Breast epithelium (tissue), 4 donors: Measurements from ENCODE around the gene CBLN4. TPM values are rescaled to one million over a fixed set of nuclear protein-coding genes. Genes with fewer than 3 reads are reported as not detected.

ENCODE experiments used
- DNase-seq, 2 donors: peaks; one replicate each; pipeline ENCODE4 v3.0.0-alpha.2; 2019; ENCODE audit warnings: low spot score in 2 of 2
- H3K27ac ChIP-seq, 2 donors: fragments of 200-600 bp; sonication (generic) in 1 of 2; one replicate each; pipeline ENCODE4 v1.5.1; 2016 to 2019; ENCODE audit warnings: mild to moderate bottlenecking in 1 of 2
- H3K27me3 ChIP-seq, 2 donors: fragments of 200-600 bp; sonication (generic) in 1 of 2; one replicate each; pipeline versions ENCODE4 v1.5.1 to v1.6.0; 2017 to 2019; ENCODE audit warnings: control low read depth in 1 of 2, mild to moderate bottlenecking in 1 of 2
- H3K36me3 ChIP-seq: fragments of 200-600 bp; one replicate; pipeline ENCODE4 v1.5.1; 2019
- H3K4me1 ChIP-seq, 2 donors: fragments of 200-600 bp; sonication (generic); one replicate each; pipeline ENCODE4 v1.5.1; 2016 to 2019; ENCODE audit warnings: control low read depth in 1 of 2
- H3K4me3 ChIP-seq, 3 donors: fragments of 200-600 bp; sonication (generic); 1 replicate in 2 of 3; 2 replicates in 1 of 3; pipeline ENCODE4 v1.5.1; 2016 to 2019; ENCODE audit warnings: mild to moderate bottlenecking in 3 of 3, moderate library complexity in 2 of 3
- H3K9me3 ChIP-seq, 2 donors: fragments of 200-600 bp; sonication (generic) in 1 of 2; one replicate each; pipeline ENCODE4 v1.5.1; 2016 to 2019; ENCODE audit warnings: control low read depth in 1 of 2
- POLR2A ChIP-seq: fragments of 450-650 bp; IDR thresholded peaks from one replicate; pipeline ENCODE4 v1.6.1; 2016; ENCODE audit warnings: antibody characterized with exemption, mild to moderate bottlenecking, moderate library complexity
- POLR2AphosphoS5 ChIP-seq, 3 donors: sonication (generic); formaldehyde crosslinking; IDR thresholded peaks; one replicate each; pipeline ENCODE4 v1.6.1; 2017; ENCODE audit warnings: antibody characterized with exemption in 3 of 3
- intact Hi-C: fragments of 100-400 bp; cut with DNase I; formaldehyde crosslinking; loops from one replicate; pipeline ENCODE4 v1.15.1; 2023; ENCODE audit warnings: low total_unique reads
- total RNA-seq, 3 donors: library from RNA; depleted of rRNA; stranded (reverse); fragments of >200 nt; gene quantifications; one replicate each; pipeline ENCODE4 v1.1.0, GENCODE V29; 2016
- TF ChIP-seq, protein P1 (sequence below), 3 donors: fragments of 450-650 bp; IDR thresholded peaks; one replicate each; pipeline ENCODE4 v1.5.1; 2016 to 2017; ENCODE audit warnings: antibody characterized with exemption in 3 of 3, mild to moderate bottlenecking in 3 of 3, moderate library complexity in 3 of 3

CBLN4 gene
- total RNA-seq: 1 to 10 TPM in 1 of 3 donors, under 1 TPM in 1, not detected in 1; 0.33 to 1.0 TPM

DNA sequence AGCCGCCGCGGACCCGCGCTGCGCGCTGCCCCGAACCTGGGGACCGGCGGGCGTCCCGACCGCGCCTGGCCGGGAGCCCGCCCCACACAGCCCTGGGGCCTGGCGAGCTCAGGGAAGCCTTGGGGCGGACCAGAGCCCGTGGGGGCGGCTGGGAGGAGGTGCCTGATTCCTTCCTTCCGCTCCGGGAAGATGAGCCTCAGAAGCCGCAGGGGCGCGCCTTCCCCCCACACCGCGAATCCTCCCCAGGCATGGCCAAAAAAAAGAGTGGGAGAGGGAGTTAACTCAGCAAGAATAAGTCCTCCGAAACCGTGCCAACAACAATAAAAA is at the start of gene CBLN4:
TSS of gene CBLN4 (minus strand) at position 131 of the 327 bp plus-strand sequence. CDS start 1,348 bp downstream, outside the sequence.
- Histone ChIP-seq H3K27ac (no peak within 1 kb of the TSS), H3K9me3 (no peaks in the 10 kb centered on the region), H3K36me3 (no peaks in the 10 kb centered on the region), H3K4me1 (no peaks in the 10 kb centered on the region), H3K4me3 (peak within 1 kb of the TSS in 2 of 3 donors; percentile 28 to 47), H3K27me3 (peaks cover 3 to 55% of the 10 kb centered on the region in 2 donors)
- TF ChIP-seq POLR2AphosphoS5 (IDR thresholded peaks at IDR 0.05) (no peak), POLR2A (no peak)
- TF ChIP-seq, protein P1, sequence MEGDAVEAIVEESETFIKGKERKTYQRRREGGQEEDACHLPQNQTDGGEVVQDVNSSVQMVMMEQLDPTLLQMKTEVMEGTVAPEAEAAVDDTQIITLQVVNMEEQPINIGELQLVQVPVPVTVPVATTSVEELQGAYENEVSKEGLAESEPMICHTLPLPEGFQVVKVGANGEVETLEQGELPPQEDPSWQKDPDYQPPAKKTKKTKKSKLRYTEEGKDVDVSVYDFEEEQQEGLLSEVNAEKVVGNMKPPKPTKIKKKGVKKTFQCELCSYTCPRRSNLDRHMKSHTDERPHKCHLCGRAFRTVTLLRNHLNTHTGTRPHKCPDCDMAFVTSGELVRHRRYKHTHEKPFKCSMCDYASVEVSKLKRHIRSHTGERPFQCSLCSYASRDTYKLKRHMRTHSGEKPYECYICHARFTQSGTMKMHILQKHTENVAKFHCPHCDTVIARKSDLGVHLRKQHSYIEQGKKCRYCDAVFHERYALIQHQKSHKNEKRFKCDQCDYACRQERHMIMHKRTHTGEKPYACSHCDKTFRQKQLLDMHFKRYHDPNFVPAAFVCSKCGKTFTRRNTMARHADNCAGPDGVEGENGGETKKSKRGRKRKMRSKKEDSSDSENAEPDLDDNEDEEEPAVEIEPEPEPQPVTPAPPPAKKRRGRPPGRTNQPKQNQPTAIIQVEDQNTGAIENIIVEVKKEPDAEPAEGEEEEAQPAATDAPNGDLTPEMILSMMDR (IDR thresholded peaks at IDR 0.05): no peak
- no peak for DNase-seq
- intact Hi-C loops: no loop called here

DNA sequence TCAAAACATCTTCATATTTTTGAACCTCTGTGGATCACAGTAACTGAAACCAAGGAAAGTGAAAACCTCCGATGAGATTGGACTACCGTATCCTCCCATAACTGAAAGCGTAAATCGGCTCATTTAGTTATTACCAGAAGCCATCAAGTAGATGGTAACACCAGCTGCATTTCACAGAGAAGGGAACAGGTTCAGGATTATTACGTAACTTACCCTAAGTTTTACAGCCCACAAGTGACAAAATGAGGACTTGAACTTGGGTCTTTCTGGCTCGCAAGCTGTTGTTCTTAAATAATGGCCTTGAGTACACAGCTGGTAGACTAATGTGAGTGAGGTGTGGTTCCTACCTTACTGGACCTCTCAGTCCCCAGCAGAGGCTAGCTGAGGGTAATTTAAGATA is 37.9 kb upstream of the CBLN4 start:
- Histone ChIP-seq H3K4me1 (no peaks in the 10 kb centered on the region), H3K27ac (no peak overlapping the region), H3K27me3 (no peaks in the 10 kb centered on the region), H3K9me3 (no peaks in the 10 kb centered on the region), H3K36me3 (no peaks in the 10 kb centered on the region), H3K4me3 (no peak overlapping the region)
- no peak for DNase-seq
- TF ChIP-seq POLR2AphosphoS5 (IDR thresholded peaks at IDR 0.05) (no peak), POLR2A (no peak)
- TF ChIP-seq, protein P1 (IDR thresholded peaks at IDR 0.05): no peak
- intact Hi-C loops: no loop called here

DNA sequence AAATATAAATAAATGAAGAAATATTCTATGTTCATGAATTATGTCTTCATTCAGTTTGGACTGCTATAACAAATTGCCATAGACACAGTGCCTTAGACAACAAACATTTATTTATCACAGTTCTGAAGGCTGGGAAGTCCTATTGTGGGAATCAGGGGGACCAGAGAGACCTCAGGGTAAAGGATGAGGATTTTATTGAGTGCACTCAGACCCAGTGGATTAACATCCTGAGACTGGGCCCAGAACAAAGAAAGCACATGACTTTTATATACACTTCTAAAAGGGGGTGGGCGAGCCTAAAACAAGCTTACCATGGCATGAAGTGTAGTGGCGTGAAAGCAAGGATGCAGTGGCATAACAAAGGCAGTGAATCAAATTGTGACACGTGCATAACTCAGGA is 26.9 kb upstream of the CBLN4 start:
- TF ChIP-seq POLR2AphosphoS5 (IDR thresholded peaks at IDR 0.05) (no peak), POLR2A (no peak)
- TF ChIP-seq, protein P1 (IDR thresholded peaks at IDR 0.05): no peak
- Histone ChIP-seq H3K36me3 (no peaks in the 10 kb centered on the region), H3K27me3 (no peaks in the 10 kb centered on the region), H3K27ac (no peak overlapping the region), H3K4me1 (no peaks in the 10 kb centered on the region), H3K9me3 (peaks cover 6 to 60% of the 10 kb centered on the region in 2 donors), H3K4me3 (no peak overlapping the region)
- DNase-seq: no peak
- intact Hi-C loops: no loop called here

DNA sequence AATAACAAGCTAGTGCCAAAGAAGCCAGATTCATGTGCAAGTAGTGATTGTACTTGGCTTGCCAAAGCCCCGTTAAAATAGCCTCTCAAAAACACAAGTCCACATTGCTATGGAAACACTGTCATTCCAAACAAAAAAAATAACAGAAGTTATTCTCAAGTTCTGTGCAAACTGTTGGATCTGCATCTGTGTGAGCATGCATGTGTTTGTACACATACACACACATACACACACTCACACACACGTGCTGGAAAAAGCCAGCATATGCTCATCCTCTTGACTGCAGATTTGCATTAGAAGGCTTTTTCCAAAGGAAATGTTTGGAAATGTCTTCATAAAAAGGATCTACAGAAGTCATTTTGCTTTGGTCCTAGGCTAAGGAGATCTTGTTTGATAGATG is 13.4 kb upstream of the CBLN4 start:
- peaks cover 0 to 6% of the 10 kb centered on the region in 2 donors for H3K9me3 ChIP-seq
- H3K4me3 ChIP-seq: no peak overlapping the region
- H3K4me1 ChIP-seq: no peaks in the 10 kb centered on the region
- TF ChIP-seq POLR2AphosphoS5 (IDR thresholded peaks at IDR 0.05) (no peak), POLR2A (no peak)
- no peak overlapping the region for H3K27ac ChIP-seq
- no peaks in the 10 kb centered on the region for H3K36me3 ChIP-seq
- no peaks in the 10 kb centered on the region for H3K27me3 ChIP-seq
- no peak for DNase-seq
- intact Hi-C loops: no loop called here

DNA sequence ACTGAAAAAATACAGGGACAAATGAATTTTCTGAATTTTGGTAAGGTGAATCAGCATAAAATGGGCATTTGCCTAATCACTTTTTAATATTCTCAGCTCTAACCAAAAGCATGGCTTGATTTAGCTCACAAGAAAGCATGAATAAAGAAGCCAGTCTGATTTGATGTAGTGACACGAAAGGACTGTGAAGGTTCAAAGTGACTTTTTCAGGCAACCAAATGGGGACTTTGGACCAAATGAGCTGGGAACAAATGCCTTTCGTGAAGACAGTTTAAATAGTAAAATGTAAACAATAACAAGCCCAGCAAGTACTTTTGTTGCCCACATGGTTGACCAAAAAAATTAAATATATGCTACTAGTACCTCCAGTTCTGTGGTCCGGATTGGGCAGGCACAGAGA is 12.9 kb upstream of the CBLN4 start:
- no peaks in the 10 kb centered on the region for H3K36me3 ChIP-seq
- intact Hi-C loops: no loop called here
- H3K9me3 ChIP-seq: peaks cover 0 to under 1% of the 10 kb centered on the region in 2 donors
- H3K4me1 ChIP-seq: no peaks in the 10 kb centered on the region
- H3K27me3 ChIP-seq: no peaks in the 10 kb centered on the region
- H3K27ac ChIP-seq: no peak overlapping the region
- H3K4me3 ChIP-seq: no peak overlapping the region
- TF ChIP-seq POLR2AphosphoS5 (IDR thresholded peaks at IDR 0.05) (no peak), POLR2A (no peak)
- TF ChIP-seq, protein P1 (IDR thresholded peaks at IDR 0.05): no peak
- no peak for DNase-seq

DNA sequence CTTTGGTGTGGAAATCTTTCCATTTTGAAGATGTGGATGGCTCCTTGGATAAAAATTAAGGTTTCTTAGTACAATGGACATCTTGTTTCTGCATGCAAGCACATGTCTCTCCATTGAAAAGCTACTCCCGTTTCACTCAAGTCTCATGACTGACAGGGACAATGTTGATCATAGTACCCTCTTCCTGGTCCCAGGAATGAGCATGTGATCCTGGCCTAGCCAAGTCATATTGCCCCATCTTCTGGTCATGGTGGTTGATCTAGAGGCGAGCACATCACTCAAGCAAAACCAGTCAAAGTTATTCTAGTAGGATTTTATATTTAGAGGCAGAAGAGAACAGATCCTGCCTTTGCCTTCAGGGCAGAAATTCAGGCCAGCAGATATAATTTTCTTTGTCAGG is 12.2 kb upstream of the CBLN4 start:
- Histone ChIP-seq H3K9me3 (no peaks in the 10 kb centered on the region), H3K27ac (no peak overlapping the region), H3K4me1 (no peaks in the 10 kb centered on the region), H3K36me3 (no peaks in the 10 kb centered on the region), H3K4me3 (no peak overlapping the region), H3K27me3 (no peaks in the 10 kb centered on the region)
- intact Hi-C loops: no loop called here
- no peak for DNase-seq
- TF ChIP-seq, protein P1 (IDR thresholded peaks at IDR 0.05): no peak
- TF ChIP-seq POLR2AphosphoS5 (IDR thresholded peaks at IDR 0.05) (no peak), POLR2A (no peak)
